Ascending aorta (tissue), 2 donors: ENCODE measurements around the gene ASIC3. TPM values are rescaled to one million over a fixed set of nuclear protein-coding genes. Genes with fewer than 3 reads are reported as not detected.

ENCODE experiments used
- DNase-seq, 2 donors: peaks; one replicate each; pipeline ENCODE4 v3.0.0-alpha.2; 2019; ENCODE audit warnings: low spot score in 2 of 2
- H3K27ac ChIP-seq, 2 donors: fragments of 200-600 bp; sonication (generic); one replicate each; pipeline ENCODE4 v1.5.1; 2016 to 2017; ENCODE audit warnings: mild to moderate bottlenecking in 1 of 2
- H3K27me3 ChIP-seq: fragments of 200-600 bp; sonication (generic); one replicate; pipeline ENCODE4 v1.5.1; 2017
- H3K36me3 ChIP-seq, 2 donors: fragments of 200-600 bp; sonication (generic); one replicate each; pipeline ENCODE4 v1.5.1; 2016
- H3K4me1 ChIP-seq, 2 donors: fragments of 200-600 bp; sonication (generic); one replicate each; pipeline ENCODE4 v1.5.1; 2016 to 2017; ENCODE audit warnings: mild to moderate bottlenecking in 1 of 2
- H3K4me3 ChIP-seq, 2 donors: fragments of 200-600 bp; sonication (generic); one replicate each; pipeline ENCODE4 v1.5.1; 2016 to 2017; ENCODE audit warnings: mild to moderate bottlenecking in 1 of 2
- H3K9me3 ChIP-seq, 2 donors: fragments of 200-600 bp; sonication (generic); one replicate each; pipeline ENCODE4 v1.5.1; 2016
- CTCF ChIP-seq, 3 experiments: fragments of 200-600 bp in 2 of 3; fragments of 450-650 bp in 1 of 3; sonication (generic) in 2 of 3; IDR thresholded peaks; one replicate each; pipeline ENCODE4 v1.5.1; 2016 to 2019; ENCODE audit warnings: antibody characterized with exemption in 3 of 3, mild to moderate bottlenecking in 1 of 3, moderate library complexity in 1 of 3
- intact Hi-C: fragments of 100-400 bp; cut with DNase I; formaldehyde crosslinking; loops from one replicate; pipeline ENCODE4 v1.15.1; 2023
- total RNA-seq: library from RNA; depleted of rRNA; stranded (reverse); fragments of >200 nt; gene quantifications from one replicate; pipeline ENCODE4 v1.1.0, GENCODE V29; 2016

The ASIC3 gene
- total RNA-seq, 1 donor from 2014 or later: not detected

- Histone ChIP-seq H3K4me1 (peaks cover 12 to 15% of the 10 kb centered on the region in 2 donors), H3K36me3 (no peaks in the 10 kb centered on the region), H3K27me3 (peaks cover 20% of the 10 kb centered on the region), H3K27ac (no peak overlapping the region), H3K4me3 (no peak overlapping the region), H3K9me3 (no peaks in the 10 kb centered on the region)
- TF ChIP-seq CTCF (IDR thresholded peaks at IDR 0.05): no peak
- DNase-seq: no peak
- intact Hi-C loops: loop anchor here (5.0 kb wide), 2 partner anchors 53 to 97 kb away; no protein-coding TSS in a partner anchor
These were observed 33.4 kb upstream of the ASIC3 start for GRCh38 chr7:151014950-151015349.

GRCh38 chr7:151015967-151016366 is 32.4 kb upstream of the ASIC3 start:
- intact Hi-C loops: loop anchor here (5.0 kb wide), 1 partner anchor 54 kb away; no protein-coding TSS in a partner anchor
- no peak for TF ChIP-seq CTCF (IDR thresholded peaks at IDR 0.05)

GRCh38 chr7:151016505-151016904 is 31.8 kb upstream of the ASIC3 start:
- Histone ChIP-seq H3K27me3 (peaks cover 20% of the 10 kb centered on the region), H3K4me1 (peaks cover 12 to 15% of the 10 kb centered on the region in 2 donors), H3K27ac (no peak overlapping the region), H3K4me3 (no peak overlapping the region), H3K9me3 (no peaks in the 10 kb centered on the region), H3K36me3 (no peaks in the 10 kb centered on the region)
- no peak for DNase-seq
- no peak for TF ChIP-seq CTCF (IDR thresholded peaks at IDR 0.05)
- intact Hi-C loops: loop anchor here (5.0 kb wide), 1 partner anchor 54 kb away; no protein-coding TSS in a partner anchor

More at GRCh38 chr7:151015967-151016366, 32.4 kb upstream of the ASIC3 start:
- DNase-seq: no peak
- H3K4me3 ChIP-seq: no peak overlapping the region
- H3K27ac ChIP-seq: no peak overlapping the region
- H3K4me1 ChIP-seq: peaks cover 12 to 15% of the 10 kb centered on the region in 2 donors
- H3K9me3 ChIP-seq: no peaks in the 10 kb centered on the region
- H3K36me3 ChIP-seq: no peaks in the 10 kb centered on the region
- peaks cover 20% of the 10 kb centered on the region for H3K27me3 ChIP-seq

- peaks cover 20% of the 10 kb centered on the region for H3K27me3 ChIP-seq
These were observed 31.4 kb upstream of the ASIC3 start for GRCh38 chr7:151016942-151017341.

GRCh38 chr7:151017370-151017952 is 30.9 kb upstream of the ASIC3 start:
- peaks cover 20% of the 10 kb centered on the region for H3K27me3 ChIP-seq
- intact Hi-C loops: loop anchor here (1.0 to 5.0 kb wide), 2 partner anchors 55 to 119 kb away; no protein-coding TSS in a partner anchor
- DNase-seq: no peak

More at GRCh38 chr7:151016942-151017341, 31.4 kb upstream of the ASIC3 start:
- intact Hi-C loops: loop anchor here (1.0 to 5.0 kb wide), 2 partner anchors 55 to 119 kb away; no protein-coding TSS in a partner anchor
- TF ChIP-seq CTCF (IDR thresholded peaks at IDR 0.05): no peak
- no peak for DNase-seq
- Histone ChIP-seq H3K4me3 (no peak overlapping the region), H3K27ac (no peak overlapping the region), H3K9me3 (no peaks in the 10 kb centered on the region), H3K36me3 (no peaks in the 10 kb centered on the region), H3K4me1 (peaks cover 12 to 15% of the 10 kb centered on the region in 2 donors)

More at GRCh38 chr7:151017370-151017952, 30.9 kb upstream of the ASIC3 start:
- Histone ChIP-seq H3K9me3 (no peaks in the 10 kb centered on the region), H3K27ac (no peak overlapping the region), H3K36me3 (no peaks in the 10 kb centered on the region), H3K4me3 (peak overlapping the region in 1 of 2 donors; percentile 52), H3K4me1 (peaks cover 12 to 15% of the 10 kb centered on the region in 2 donors)
- no peak for TF ChIP-seq CTCF (IDR thresholded peaks at IDR 0.05)
